Endodermal cell (in vitro differentiated cells): Measurements from ENCODE around the gene CXADR. TPM values are rescaled to one million over a fixed set of nuclear protein-coding genes. Genes with fewer than 3 reads are reported as not detected.

Source experiments
- DNase-seq: peaks from one replicate; pipeline ENCODE4 v3.0.0-alpha.2; 2017
- H3K27ac ChIP-seq: 2 replicates; pipeline ENCODE4 v1.5.1; 2013; ENCODE audit warnings: mild to moderate bottlenecking, low read depth, low read length, moderate library complexity
- H3K27me3 ChIP-seq: 2 replicates; pipeline ENCODE4 v1.6.1; 2013; ENCODE audit warnings: mild to moderate bottlenecking, low read length, moderate library complexity; ENCODE audit not compliant: insufficient read depth, control insufficient read depth, poor library complexity, severe bottlenecking
- H3K36me3 ChIP-seq: 2 replicates; pipeline ENCODE4 v1.7.0; 2013; ENCODE audit warnings: mild to moderate bottlenecking, low read length, moderate library complexity; ENCODE audit not compliant: control insufficient read depth, insufficient read depth
- H3K4me1 ChIP-seq: one replicate; pipeline ENCODE4 v1.7.0; 2013; ENCODE audit warnings: low read length; ENCODE audit not compliant: control insufficient read depth, insufficient read depth
- H3K4me3 ChIP-seq: 2 replicates; pipeline ENCODE4 v1.5.1; 2013; ENCODE audit warnings: mild to moderate bottlenecking, low read length, moderate library complexity
- H3K9ac ChIP-seq: 2 replicates; pipeline ENCODE4 v1.6.1; 2013; ENCODE audit warnings: mild to moderate bottlenecking, low read length, moderate library complexity; ENCODE audit not compliant: poor library complexity, severe bottlenecking; ENCODE audit errors: extremely low read depth
- H3K9me3 ChIP-seq: 2 replicates; pipeline ENCODE4 v1.6.1; 2013; ENCODE audit warnings: mild to moderate bottlenecking, low read length, moderate library complexity; ENCODE audit not compliant: control insufficient read depth
- H3K27ac Mint-ChIP-seq: 2 replicates; pipeline ENCODE4 v1.8.0; 2020; ENCODE audit warnings: mixed read lengths
- H3K27me3 Mint-ChIP-seq: 2 replicates; pipeline ENCODE4 v1.8.0; 2021; ENCODE audit warnings: mild to moderate bottlenecking, mixed read lengths; ENCODE audit not compliant: insufficient read depth
- H3K36me3 Mint-ChIP-seq: 2 replicates; pipeline ENCODE4 v1.8.0; 2020; ENCODE audit warnings: low read depth, mixed read lengths
- H3K4me1 Mint-ChIP-seq: 2 replicates; pipeline ENCODE4 v1.8.0; 2020; ENCODE audit warnings: mixed read lengths
- H3K4me3 Mint-ChIP-seq: 2 replicates; pipeline ENCODE4 v1.8.0; 2020; ENCODE audit warnings: mild to moderate bottlenecking, moderate library complexity, mixed read lengths
- H3K9me3 Mint-ChIP-seq: 2 replicates; pipeline ENCODE4 v1.8.0; 2020; ENCODE audit warnings: mild to moderate bottlenecking, mixed read lengths
- WGBS, 2 experiments: methylation state at CpG; one replicate each; pipeline versions ENCODE4 v1.1.5 to v1.1.7; 2013; ENCODE audit warnings: missing lambda C conversion rate in 2 of 2, mixed read lengths in 1 of 2; ENCODE audit not compliant: insufficient coverage in 1 of 2, insufficient read length in 1 of 2; 5-methylcytosine and 5-hydroxymethylcytosine counted together
- total RNA-seq, 2 donors: library from RNA; stranded (reverse); fragmentation: NEBNext Ultra II Directional in 1 of 2; extraction: Animal tissue kit (Norgen Biotek cat#: 25700) in 1 of 2; gene quantifications; 2 replicates in 1 of 2; 3 replicates in 1 of 2; pipeline ENCODE4 v1.2.1, GENCODE V29; 2021
- TF ChIP-seq, protein P1 (sequence below): fragments of 200-600 bp; sonication (generic); conservative IDR thresholded peaks from 2 replicates; pipeline ENCODE4 v1.5.0; 2021; ENCODE audit warnings: antibody characterized with exemption, mild to moderate bottlenecking

Gene CXADR
- total RNA-seq, 2 donors from 2014 or later, result 60.5 to 84.3 TPM

- H3K4me3 ChIP-seq, result peak overlapping the region; percentile 70
- peak overlapping the region; percentile 18 for H3K9ac ChIP-seq
- H3K36me3 ChIP-seq, result no peaks in the 10 kb centered on the region
- no peaks in the 10 kb centered on the region for H3K36me3 Mint-ChIP-seq
- no peaks in the 10 kb centered on the region for H3K27me3 ChIP-seq
- peak overlapping the region; percentile 37 for H3K4me3 Mint-ChIP-seq
- no peaks in the 10 kb centered on the region for H3K27me3 Mint-ChIP-seq
- WGBS, 2 experiments, result 16% methylated on average over 3 of the region's 3 CpGs; no CpG with 5 or more reads in 1 of the 2 experiments
- peak overlapping the region; percentile 7 for H3K27ac Mint-ChIP-seq
- H3K9me3 ChIP-seq, result no peaks in the 10 kb centered on the region
- DNase-seq, result no peak
- H3K9me3 Mint-ChIP-seq, result peaks cover 1% of the 10 kb centered on the region
- H3K4me1 ChIP-seq, result no peaks in the 10 kb centered on the region
- TF ChIP-seq, protein P1, sequence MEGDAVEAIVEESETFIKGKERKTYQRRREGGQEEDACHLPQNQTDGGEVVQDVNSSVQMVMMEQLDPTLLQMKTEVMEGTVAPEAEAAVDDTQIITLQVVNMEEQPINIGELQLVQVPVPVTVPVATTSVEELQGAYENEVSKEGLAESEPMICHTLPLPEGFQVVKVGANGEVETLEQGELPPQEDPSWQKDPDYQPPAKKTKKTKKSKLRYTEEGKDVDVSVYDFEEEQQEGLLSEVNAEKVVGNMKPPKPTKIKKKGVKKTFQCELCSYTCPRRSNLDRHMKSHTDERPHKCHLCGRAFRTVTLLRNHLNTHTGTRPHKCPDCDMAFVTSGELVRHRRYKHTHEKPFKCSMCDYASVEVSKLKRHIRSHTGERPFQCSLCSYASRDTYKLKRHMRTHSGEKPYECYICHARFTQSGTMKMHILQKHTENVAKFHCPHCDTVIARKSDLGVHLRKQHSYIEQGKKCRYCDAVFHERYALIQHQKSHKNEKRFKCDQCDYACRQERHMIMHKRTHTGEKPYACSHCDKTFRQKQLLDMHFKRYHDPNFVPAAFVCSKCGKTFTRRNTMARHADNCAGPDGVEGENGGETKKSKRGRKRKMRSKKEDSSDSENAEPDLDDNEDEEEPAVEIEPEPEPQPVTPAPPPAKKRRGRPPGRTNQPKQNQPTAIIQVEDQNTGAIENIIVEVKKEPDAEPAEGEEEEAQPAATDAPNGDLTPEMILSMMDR, result no peak
- H3K4me1 Mint-ChIP-seq, result peaks cover 11% of the 10 kb centered on the region
- no peak overlapping the region for H3K27ac ChIP-seq
These were observed 45.0 kb upstream of the CXADR start for GRCh38 chr21:17467829-17468228.

DNA sequence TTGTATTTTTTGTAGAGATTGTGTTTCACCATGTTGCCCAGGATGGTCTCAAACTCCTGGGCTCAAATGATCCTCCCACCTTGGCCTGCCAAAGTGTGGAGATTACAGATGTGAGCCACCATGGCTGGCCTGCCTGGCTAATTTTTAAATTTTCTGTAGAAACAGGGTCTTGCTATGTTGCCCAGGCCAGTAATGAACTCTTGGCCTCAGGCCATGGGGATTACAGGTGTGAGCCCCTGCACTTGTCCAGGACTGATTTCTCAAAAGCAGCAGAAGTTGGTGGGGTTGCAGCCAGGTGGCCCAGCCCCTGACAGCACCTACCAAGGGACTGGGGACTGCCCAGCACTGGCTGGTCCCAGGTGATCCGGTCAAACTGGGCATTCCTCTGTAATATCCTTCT lies 44.1 kb upstream of the CXADR start:
- Histone ChIP-seq H3K27ac (no peak overlapping the region), H3K9ac (no peak overlapping the region), H3K36me3 (no peaks in the 10 kb centered on the region), H3K4me1 (no peaks in the 10 kb centered on the region), H3K4me3 (no peak overlapping the region), H3K27me3 (no peaks in the 10 kb centered on the region), H3K9me3 (no peaks in the 10 kb centered on the region)
- Mint-ChIP-seq H3K4me3 (no peak overlapping the region), H3K36me3 (no peaks in the 10 kb centered on the region), H3K4me1 (peaks cover 8% of the 10 kb centered on the region), H3K27ac (no peak overlapping the region), H3K27me3 (no peaks in the 10 kb centered on the region), H3K9me3 (peaks cover 1% of the 10 kb centered on the region)
- DNase-seq, result no peak
- WGBS, 2 experiments, result 90% methylated on average over 1 of the region's 1 CpG; no CpG with 5 or more reads in 1 of the 2 experiments
- TF ChIP-seq, protein P1, result no peak

DNA sequence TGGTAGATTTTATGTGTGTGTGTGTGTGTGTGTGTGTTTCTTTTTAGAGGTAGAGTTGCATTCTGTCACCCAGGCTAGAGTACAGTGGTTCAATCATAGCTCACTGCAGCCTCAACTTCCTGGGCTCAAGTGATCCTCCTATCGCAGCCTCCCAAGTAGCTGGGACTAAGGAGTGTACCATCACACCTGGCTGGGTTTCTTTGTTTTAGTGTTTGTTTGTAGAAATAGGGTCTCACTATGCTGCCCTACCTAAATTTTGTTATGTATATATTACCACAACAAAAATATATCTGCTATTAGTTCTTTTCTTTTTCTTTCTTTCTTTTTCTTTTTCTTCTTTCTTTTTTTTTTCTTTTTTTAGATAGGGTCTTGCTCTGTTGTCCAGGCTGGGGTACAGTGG lies 43.1 kb upstream of the CXADR start:
- Mint-ChIP-seq H3K36me3 (no peaks in the 10 kb centered on the region), H3K9me3 (peaks cover 1% of the 10 kb centered on the region), H3K27me3 (no peaks in the 10 kb centered on the region), H3K4me3 (no peak overlapping the region), H3K27ac (no peak overlapping the region), H3K4me1 (peaks cover 8% of the 10 kb centered on the region)
- H3K9me3 ChIP-seq, result no peaks in the 10 kb centered on the region
- H3K27me3 ChIP-seq, result no peaks in the 10 kb centered on the region
- H3K9ac ChIP-seq, result no peak overlapping the region
- H3K4me3 ChIP-seq, result no peak overlapping the region
- TF ChIP-seq, protein P1, result no peak
- H3K36me3 ChIP-seq, result no peaks in the 10 kb centered on the region
- H3K4me1 ChIP-seq, result no peaks in the 10 kb centered on the region
- 100% methylated on average over 1 of the region's 1 CpG for WGBS, 2 experiments
- H3K27ac ChIP-seq, result no peak overlapping the region
- DNase-seq, result no peak
